Spleen (tissue), 7 donors: ENCODE results near the gene COQ8A.

ENCODE experiments used
- CTCF ChIP-seq, 11 experiments: fragments of 200-600 bp in 7 of 11; fragments of 450-650 bp in 4 of 11; sonication (generic) in 4 of 11; IDR thresholded peaks in 8 of 11; conservative IDR thresholded peaks in 3 of 11; 1 replicate in 7 of 11; 2 replicates in 4 of 11; pipeline versions ENCODE4 v1.4.0 to v1.8.0; 2016 to 2021; ENCODE audit warnings: antibody characterized with exemption in 11 of 11, inconsistent platforms in 4 of 11, mild to moderate bottlenecking in 1 of 11
- POLR2A ChIP-seq, 3 donors: fragments of 450-650 bp; IDR thresholded peaks; one replicate each; pipeline ENCODE4 v1.5.1; 2017; ENCODE audit warnings: antibody characterized with exemption in 3 of 3, mild to moderate bottlenecking in 1 of 3
- POLR2AphosphoS5 ChIP-seq, 3 donors: sonication (generic); formaldehyde crosslinking; IDR thresholded peaks; one replicate each; pipeline ENCODE4 v1.5.1; 2017; ENCODE audit warnings: antibody characterized with exemption in 3 of 3
- donor health status: DM: no; HTN: no; CAD: no; lungs with moderate emphysema.
- donor health status: DM: no; HTN: no; CAD: no.
- donor health status: DM: no; HTN: no; CAD: no.

- no peak for TF ChIP-seq CTCF (IDR thresholded peaks at IDR 0.05 in 8 of 11, conservative IDR thresholded peaks at IDR 0.05 in 3 of 11)
- no peak for TF ChIP-seq POLR2AphosphoS5 (IDR thresholded peaks at IDR 0.05)
- TF ChIP-seq POLR2A (IDR thresholded peaks at IDR 0.05), result no peak
These were observed 21.1 kb downstream of the COQ8A start for GRCh38 chr1:226960944-226961765.
